Stimulated activated CD4-positive, alpha-beta T cell treated with anti-CD3 and anti-CD28 coated beads, Interleukin-4, amount 100 ng/mL, for 1 hour (primary cell): ENCODE results near the gene GALNT12.

Source experiments
- DNase-seq: peaks from one replicate; pipeline ENCODE4 v3.0.0-alpha.2; 2020

The GALNT12 gene

DNA sequence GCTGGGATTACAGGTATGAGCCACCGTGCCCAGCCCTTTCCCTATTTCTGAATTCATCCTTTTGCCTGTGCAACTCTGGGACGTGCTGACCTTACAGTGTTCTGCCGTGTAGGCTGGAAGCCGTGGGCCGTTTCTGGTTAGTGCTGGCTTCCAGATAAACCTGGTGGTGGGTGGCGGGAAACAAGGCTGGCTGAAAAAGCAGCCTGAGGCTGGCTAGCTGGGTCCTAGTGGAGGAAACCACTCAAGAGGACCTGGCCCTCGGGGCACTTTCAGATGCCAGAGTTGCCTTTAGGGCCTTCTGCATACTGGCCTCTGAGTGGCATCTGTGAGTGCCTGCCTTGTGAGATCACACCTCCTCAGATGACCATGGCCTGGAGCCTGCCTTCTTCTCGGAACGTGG, 26.9 kb downstream of the GALNT12 start:
- no peak for DNase-seq

- DNase-seq, result no peak
Observed at GRCh38 chr9:98836206-98836605, 28.7 kb downstream of the GALNT12 start.

DNA sequence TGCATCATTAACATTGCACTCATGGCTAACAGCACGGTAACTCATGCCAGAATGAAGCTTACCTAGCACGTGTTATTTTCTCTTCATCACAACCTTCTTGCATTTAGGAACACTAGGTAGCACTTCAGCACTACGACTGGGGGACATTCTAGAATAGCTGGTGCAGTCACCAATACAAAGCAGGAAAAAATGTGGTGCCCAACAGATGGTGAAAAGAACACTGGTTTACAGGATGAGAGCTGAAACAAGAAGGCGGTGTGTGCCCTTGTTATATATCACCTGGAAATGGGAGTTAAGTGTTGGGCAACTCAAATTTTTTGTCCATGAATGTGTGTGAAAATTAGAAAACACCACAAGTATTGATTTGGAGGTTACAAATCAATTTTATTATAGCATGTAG, 30.0 kb downstream of the GALNT12 start:
- DNase-seq, result no peak

DNA sequence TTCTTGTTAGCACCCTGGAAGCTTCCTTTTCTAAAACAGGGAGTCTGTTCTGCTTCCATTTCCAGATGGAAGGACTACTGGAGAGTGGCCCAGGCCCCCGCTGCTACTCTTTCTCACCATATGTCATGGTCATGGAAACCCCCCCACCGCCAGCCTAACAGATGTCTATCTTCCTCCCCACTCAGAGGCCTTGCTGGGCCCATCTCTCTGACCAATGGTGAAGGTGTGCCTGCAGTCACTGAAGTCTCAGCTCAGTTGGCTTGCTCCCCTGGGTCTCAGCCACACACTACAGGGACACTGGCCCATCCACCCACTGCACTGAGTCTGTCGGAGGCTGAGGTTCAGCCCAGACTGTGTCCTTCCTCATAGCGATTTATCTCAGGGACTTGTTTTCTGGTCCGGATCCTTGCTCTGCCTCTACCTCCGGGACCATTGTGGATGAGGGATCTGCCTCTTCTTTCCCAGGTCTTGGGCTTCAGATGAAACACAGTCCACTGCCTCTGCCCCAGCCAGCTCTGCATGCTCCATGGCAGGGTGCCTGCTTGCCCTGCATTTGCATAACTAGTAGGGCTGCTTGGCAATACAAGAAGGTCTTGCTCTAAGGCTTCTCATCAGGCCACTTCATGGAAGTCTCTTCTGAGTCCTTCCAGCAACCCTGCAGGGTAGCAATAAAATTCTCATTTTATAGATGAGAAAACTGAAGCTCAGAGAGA, 30.8 kb downstream of the GALNT12 start:
- no peak for DNase-seq

- no peak for DNase-seq
Observed at GRCh38 chr9:98838868-98839565, 31.5 kb downstream of the GALNT12 start.

- no peak for DNase-seq
Observed at GRCh38 chr9:98839724-98840123, 32.3 kb downstream of the GALNT12 start.

DNA sequence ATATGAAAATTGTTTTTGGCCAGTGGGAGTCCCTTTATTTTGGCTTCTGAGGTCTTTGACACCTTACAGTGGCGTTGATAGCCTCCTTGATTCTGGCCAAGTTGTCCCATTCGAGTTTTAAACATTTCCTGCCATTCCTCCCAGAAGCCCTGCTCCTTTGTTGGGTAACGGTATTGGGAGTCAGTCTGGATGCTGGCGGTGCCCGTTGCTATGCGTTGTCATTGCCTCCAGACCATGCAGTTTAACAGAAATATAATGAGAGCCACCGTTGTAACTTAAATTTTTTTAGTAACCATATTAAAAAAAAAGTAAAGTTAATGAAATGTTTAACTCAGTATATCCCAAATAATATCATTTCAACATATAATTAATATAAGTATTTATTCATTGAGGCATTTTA, 35.0 kb downstream of the GALNT12 start:
- DNase-seq, result no peak

GRCh38 chr9:98846081-98846480, 38.6 kb downstream of the GALNT12 start:
- DNase-seq, result no peak

DNA sequence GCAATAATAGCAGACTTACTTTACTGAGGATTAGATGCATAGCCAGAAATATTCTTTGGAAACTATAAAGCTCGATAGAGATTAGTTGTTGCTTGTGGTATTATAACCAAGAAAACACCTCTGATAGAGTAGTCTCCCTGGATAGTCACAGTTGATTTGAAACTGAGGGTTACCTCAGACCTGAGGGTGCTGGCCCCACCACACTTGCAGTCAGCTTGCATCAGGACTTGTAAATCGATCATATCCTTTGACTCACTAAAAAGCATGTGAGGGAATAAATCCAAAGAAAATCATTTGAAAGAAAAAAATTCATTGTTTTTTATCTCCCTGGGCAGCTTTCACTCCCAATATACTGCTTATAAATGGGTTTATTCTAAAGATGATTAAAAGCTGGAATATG, 39.4 kb downstream of the GALNT12 start:
- DNase-seq, result no peak

GRCh38 chr9:98848450-98849149, 41.1 kb downstream of the GALNT12 start:
- DNase-seq, result peak; percentile 82

GRCh38 chr9:98849563-98849962, 42.1 kb downstream of the GALNT12 start:
- DNase-seq, result no peak

DNA sequence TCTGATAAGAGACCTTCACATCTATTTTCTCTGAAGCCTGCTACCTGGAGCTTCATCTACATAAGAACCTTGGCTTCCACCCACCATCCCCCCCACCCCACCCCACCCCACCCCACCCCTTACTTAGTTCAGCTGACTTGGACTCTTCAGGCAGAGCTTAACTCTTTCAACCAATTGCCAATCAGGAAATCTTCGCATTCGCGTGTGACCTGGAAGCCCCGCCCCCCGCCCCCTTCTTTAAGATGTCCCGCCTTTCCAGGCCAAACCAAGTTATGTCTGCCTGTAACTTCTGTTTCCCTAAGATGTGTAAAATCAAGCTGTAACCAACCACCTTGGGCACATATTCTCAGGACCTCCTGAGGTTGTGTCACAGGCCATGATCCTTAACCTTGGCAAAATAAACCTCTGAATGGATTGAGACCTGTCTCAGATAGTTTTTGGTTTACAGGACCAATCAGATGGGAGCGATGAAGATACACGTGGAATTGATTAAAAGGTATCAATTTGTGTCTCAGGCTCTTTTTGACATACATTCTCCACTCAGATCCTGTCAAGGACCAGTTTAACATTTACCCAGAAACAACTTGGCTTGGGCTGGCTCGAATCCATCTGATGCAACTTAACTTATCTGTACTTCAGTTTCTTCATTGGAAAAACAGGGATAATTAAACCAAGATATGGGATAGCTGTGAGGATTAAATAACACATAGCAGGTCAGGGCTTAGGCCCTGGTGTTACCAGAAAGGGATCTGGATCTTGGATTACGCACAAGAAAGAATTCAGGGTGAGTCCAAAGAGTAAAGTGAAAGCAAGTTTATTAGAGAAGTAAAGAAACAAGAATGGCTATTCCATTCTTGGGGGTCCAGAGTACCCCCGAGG, 43.6 kb downstream of the GALNT12 start:
- DNase-seq, result no peak

GRCh38 chr9:98851730-98852459, 44.4 kb downstream of the GALNT12 start:
- DNase-seq, result peak; percentile 11

- no peak for DNase-seq
Observed at GRCh38 chr9:98852460-98852734, 44.9 kb downstream of the GALNT12 start.

GRCh38 chr9:98852961-98853360, 45.5 kb downstream of the GALNT12 start:
- no peak for DNase-seq

DNA sequence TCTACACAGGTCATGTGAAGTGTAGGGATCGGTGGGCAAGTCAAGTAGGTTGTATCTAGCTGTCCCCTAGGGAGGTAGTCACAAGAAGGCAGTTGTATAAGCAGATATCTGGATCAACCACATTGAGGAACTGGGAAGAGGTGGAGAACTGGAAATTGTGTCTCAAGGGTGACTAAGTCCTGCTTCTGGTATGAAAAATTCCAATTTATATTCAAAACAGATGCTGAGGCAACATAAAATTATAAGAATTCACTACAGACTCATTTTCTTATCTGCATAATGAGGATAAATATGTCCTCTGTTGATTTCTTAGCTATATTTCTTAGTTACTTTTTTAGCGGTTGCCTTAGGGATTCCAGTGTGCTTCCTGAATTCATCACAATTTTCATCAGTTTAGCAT, 46.8 kb downstream of the GALNT12 start:
- DNase-seq, result no peak

DNA sequence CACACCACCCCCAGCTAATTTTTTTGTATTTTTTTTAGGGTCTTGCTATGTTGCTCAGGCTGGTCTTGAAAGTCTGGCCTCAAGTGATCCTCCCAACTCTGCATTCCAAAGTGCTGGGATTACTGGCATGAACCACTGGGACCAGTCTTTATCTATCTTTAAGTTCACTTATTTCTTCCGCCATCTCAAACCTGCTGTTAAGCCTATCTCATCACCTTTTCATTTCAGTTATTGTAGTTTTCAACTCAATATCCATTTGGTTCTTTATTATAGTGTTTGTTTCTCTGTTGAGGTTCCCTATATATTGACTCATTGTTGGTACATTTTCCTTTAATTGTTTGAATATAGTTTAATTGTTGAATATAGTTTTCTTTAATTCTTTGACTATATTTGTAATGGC, 48.1 kb downstream of the GALNT12 start:
- DNase-seq, result no peak

DNA sequence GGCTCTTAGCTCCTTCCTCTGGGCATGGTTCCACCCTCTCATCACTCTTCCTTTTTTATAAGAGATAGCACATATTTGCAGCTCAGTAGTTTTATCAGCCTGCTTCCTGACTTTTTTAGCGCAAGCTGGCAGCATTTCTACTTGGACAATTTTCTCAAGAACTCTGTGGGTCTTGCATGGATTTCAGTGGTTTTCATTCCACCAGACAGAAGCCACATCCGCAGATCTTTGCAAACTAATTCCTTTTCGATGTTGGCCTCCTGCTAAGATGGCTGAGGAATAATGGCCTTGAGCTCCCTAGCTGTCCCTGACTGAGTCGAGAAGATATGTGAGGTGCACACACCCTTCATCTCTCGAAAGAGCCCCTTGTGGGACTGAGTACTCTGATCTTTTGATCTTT, 49.5 kb downstream of the GALNT12 start:
- DNase-seq, result no peak

- DNase-seq, result no peak
Observed at GRCh38 chr9:98859941-98860340, 52.5 kb downstream of the GALNT12 start.

- DNase-seq, result no peak
Observed at GRCh38 chr9:98860871-98861293, 53.4 kb downstream of the GALNT12 start.

DNA sequence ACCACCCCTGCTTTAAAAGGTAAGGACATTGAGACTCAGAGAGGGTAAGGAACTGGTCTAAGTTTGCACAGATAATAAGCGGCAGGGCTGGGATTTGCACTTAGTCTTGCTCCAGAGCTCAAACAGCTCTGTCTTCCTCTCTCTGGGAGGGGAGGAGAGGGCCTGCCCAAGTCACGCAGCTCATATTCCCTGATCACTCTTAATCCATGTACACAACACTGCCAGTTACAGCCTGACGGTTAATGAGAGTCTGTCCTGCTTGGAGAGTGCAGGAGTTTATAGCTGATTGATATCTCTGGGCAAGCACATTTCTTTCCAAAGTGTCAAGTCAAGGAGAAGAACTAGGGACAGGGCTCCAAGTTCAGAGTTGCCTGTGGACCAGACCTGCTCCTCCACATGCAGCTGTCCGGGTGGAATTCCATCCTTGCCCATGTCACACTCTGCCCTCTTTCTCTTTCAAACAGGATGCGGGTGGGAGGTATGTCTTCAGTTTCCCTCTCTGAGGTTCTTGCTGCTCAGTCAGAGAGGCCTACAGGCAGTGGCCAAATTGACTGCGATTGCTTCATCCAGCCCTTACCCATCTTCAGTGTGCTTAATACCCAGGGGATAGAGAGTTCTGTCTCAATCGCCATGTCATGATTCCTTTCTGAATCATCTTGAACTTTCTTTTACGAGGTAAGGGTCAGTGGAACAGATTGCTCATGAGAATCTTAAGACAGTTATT, 54.5 kb downstream of the GALNT12 start:
- DNase-seq, result no peak

- no peak for DNase-seq
Observed at GRCh38 chr9:98862936-98863335, 55.5 kb downstream of the GALNT12 start.
